ENCODE data around the gene TMA7B. TPM values are rescaled to one million over a fixed set of nuclear protein-coding genes. Genes with fewer than 3 reads are reported as not detected.
A peak's percentile ranks its signal among the peaks of the same experiment; 100 is the strongest.

The TMA7B gene
- total RNA-seq, 8 experiments from 2014 or later: 0.14 to 0.31 (median 0.28) TPM; not detected in 5

- H3K4me3 ChIP-seq: no peak overlapping the region
- peaks cover 19 to 28% of the 10 kb centered on the region in 2 donors for H3K4me1 ChIP-seq (replicated peaks in 1 of 2)
- in situ Hi-C loops (cut with MboI; ENCODE audit: low pct_unique_long_range_greater_than_20kb in 2 of 9, low sequenced_read_pairs in 9 of 9, unreplicated experiment in 9 of 9): no loop called here
- H3K27ac ChIP-seq: no peak overlapping the region
- WGBS, 10 experiments: 43 to 94% (median 83%) methylated on average over 2 to 3 of the region's 3 CpGs; no CpG with 5 or more reads in 2 of the 10 experiments
- no peak for ATAC-seq (replicated peaks in 6 of 8)
Observed at GRCh38 chr22:39937906-39938305, 22.3 kb upstream of the TMA7B start.

GRCh38 chr22:39938509-39939111, 21.6 kb upstream of the TMA7B start:
- ATAC-seq (replicated peaks in 6 of 8): peak in 5 of 8 experiments; percentile 67 to 92 (median 78)
- peaks cover 23 to 33% of the 10 kb centered on the region in 2 donors for H3K4me1 ChIP-seq (replicated peaks in 1 of 2)
- H3K27ac ChIP-seq: peak overlapping the region in 1 of 2 donors; percentile 48
- no peak overlapping the region for H3K4me3 ChIP-seq
- in situ Hi-C loops (cut with MboI; ENCODE audit: low pct_unique_long_range_greater_than_20kb in 2 of 9, low sequenced_read_pairs in 9 of 9, unreplicated experiment in 9 of 9): no loop called here
- WGBS, 10 experiments: 25 to 83% (median 53%) methylated on average over 2 to 8 of the region's 14 CpGs; no CpG with 5 or more reads in 3 of the 10 experiments

GRCh38 chr22:39939830-39940229, 20.4 kb upstream of the TMA7B start:
- in situ Hi-C loops (cut with MboI; ENCODE audit: low pct_unique_long_range_greater_than_20kb in 2 of 9, low sequenced_read_pairs in 9 of 9, unreplicated experiment in 9 of 9): no loop called here
- no peak for ATAC-seq (replicated peaks in 6 of 8)
- peaks cover 29 to 41% of the 10 kb centered on the region in 2 donors for H3K4me1 ChIP-seq (replicated peaks in 1 of 2)
- H3K27ac ChIP-seq: no peak overlapping the region
- 70 to 100% (median 90%) methylated on average over 1 to 3 of the region's 3 CpGs; no CpG with 5 or more reads in 3 of the 10 experiments for WGBS, 10 experiments
- no peak overlapping the region for H3K4me3 ChIP-seq

- H3K27ac ChIP-seq: no peak overlapping the region
- H3K4me3 ChIP-seq: no peak overlapping the region
- peak in 1 of 8 experiments; percentile 19 for ATAC-seq (replicated peaks in 6 of 8)
- 28 to 80% (median 47%) methylated on average over 1 to 8 of the region's 9 CpGs for WGBS, 10 experiments
- in situ Hi-C loops (cut with MboI; ENCODE audit: low pct_unique_long_range_greater_than_20kb in 2 of 9, low sequenced_read_pairs in 9 of 9, unreplicated experiment in 9 of 9): no loop called here
- peaks cover 21 to 37% of the 10 kb centered on the region in 2 donors for H3K4me1 ChIP-seq (replicated peaks in 1 of 2)
Observed at GRCh38 chr22:39940757-39941305, 19.4 kb upstream of the TMA7B start.

GRCh38 chr22:39941601-39942000, 18.6 kb upstream of the TMA7B start:
- in situ Hi-C loops (cut with MboI; ENCODE audit: low pct_unique_long_range_greater_than_20kb in 2 of 9, low sequenced_read_pairs in 9 of 9, unreplicated experiment in 9 of 9): no loop called here
- H3K4me1 ChIP-seq (replicated peaks in 1 of 2): peaks cover 24 to 34% of the 10 kb centered on the region in 2 donors
- ATAC-seq (replicated peaks in 6 of 8): no peak
- H3K4me3 ChIP-seq: no peak overlapping the region
- WGBS, 10 experiments: 63 to 100% (median 90%) methylated on average over 1 to 2 of the region's 2 CpGs; no CpG with 5 or more reads in 5 of the 10 experiments
- H3K27ac ChIP-seq: no peak overlapping the region

- no peak for ATAC-seq (replicated peaks in 6 of 8)
- WGBS, 10 experiments: 38 to 100% (median 84%) methylated on average over 2 to 7 of the region's 8 CpGs
Observed at GRCh38 chr22:39942439-39943230, 17.6 kb upstream of the TMA7B start.

GRCh38 chr22:39943337-39943736, 16.9 kb upstream of the TMA7B start:
- peak in 5 of 8 experiments; percentile 63 to 79 (median 66) for ATAC-seq (replicated peaks in 6 of 8)
- Histone ChIP-seq H3K4me3 (no peak overlapping the region), H3K27ac (no peak overlapping the region), H3K4me1 (replicated peaks in 1 of 2) (peaks cover 23 to 32% of the 10 kb centered on the region in 2 donors)
- 20 to 95% (median 69%) methylated on average over 1 to 4 of the region's 5 CpGs; no CpG with 5 or more reads in 4 of the 10 experiments for whole genome bisulfite sequencing, 10 experiments
- in situ Hi-C loops (cut with MboI; ENCODE audit: low pct_unique_long_range_greater_than_20kb in 2 of 9, low sequenced_read_pairs in 9 of 9, unreplicated experiment in 9 of 9): no loop called here

More at GRCh38 chr22:39942439-39943230, 17.6 kb upstream of the TMA7B start:
- Histone ChIP-seq H3K27ac (no peak overlapping the region), H3K4me3 (no peak overlapping the region), H3K4me1 (replicated peaks in 1 of 2) (peaks cover 24 to 34% of the 10 kb centered on the region in 2 donors)
- in situ Hi-C loops (cut with MboI; ENCODE audit: low pct_unique_long_range_greater_than_20kb in 2 of 9, low sequenced_read_pairs in 9 of 9, unreplicated experiment in 9 of 9): no loop called here

- Histone ChIP-seq H3K27ac (no peak overlapping the region), H3K4me1 (replicated peaks in 1 of 2) (peaks cover 14 to 23% of the 10 kb centered on the region in 2 donors), H3K4me3 (no peak overlapping the region)
- peak in 4 of 8 experiments; percentile 30 to 89 (median 50) for ATAC-seq (replicated peaks in 6 of 8)
- in situ Hi-C loops (cut with MboI; ENCODE audit: low pct_unique_long_range_greater_than_20kb in 2 of 9, low sequenced_read_pairs in 9 of 9, unreplicated experiment in 9 of 9): no loop called here
- 0 to 95% (median 58%) methylated on average over 1 to 11 of the region's 11 CpGs for WGBS, 10 experiments
Observed at GRCh38 chr22:39943953-39944872, 16.0 kb upstream of the TMA7B start.

GRCh38 chr22:39946126-39946502, 14.1 kb upstream of the TMA7B start:
- WGBS, 10 experiments: 57 to 100% (median 92%) methylated on average over 1 to 4 of the region's 4 CpGs
- H3K27ac ChIP-seq: no peak overlapping the region
- in situ Hi-C loops (cut with MboI; ENCODE audit: low pct_unique_long_range_greater_than_20kb in 2 of 9, low sequenced_read_pairs in 9 of 9, unreplicated experiment in 9 of 9): no loop called here
- H3K4me3 ChIP-seq: no peak overlapping the region
- ATAC-seq (replicated peaks in 6 of 8): no peak
- H3K4me1 ChIP-seq (replicated peaks in 1 of 2): peaks cover 28 to 30% of the 10 kb centered on the region in 2 donors

- no peak for ATAC-seq (replicated peaks in 6 of 8)
- no peak overlapping the region for H3K27ac ChIP-seq
- 22 to 86% (median 71%) methylated on average over 1 to 5 of the region's 8 CpGs; no CpG with 5 or more reads in 1 of the 10 experiments for WGBS, 10 experiments
- H3K4me3 ChIP-seq: no peak overlapping the region
- in situ Hi-C loops (cut with MboI; ENCODE audit: low pct_unique_long_range_greater_than_20kb in 2 of 9, low sequenced_read_pairs in 9 of 9, unreplicated experiment in 9 of 9): no loop called here
- H3K4me1 ChIP-seq (replicated peaks in 1 of 2): peaks cover 28 to 29% of the 10 kb centered on the region in 2 donors
Observed at GRCh38 chr22:39946503-39947219, 13.5 kb upstream of the TMA7B start.

- ATAC-seq (replicated peaks in 6 of 8): no peak
- WGBS, 10 experiments: 26 to 93% (median 79%) methylated on average over 3 to 6 of the region's 8 CpGs; no CpG with 5 or more reads in 3 of the 10 experiments
- no peak overlapping the region for H3K4me3 ChIP-seq
- in situ Hi-C loops (cut with MboI; ENCODE audit: low pct_unique_long_range_greater_than_20kb in 2 of 9, low sequenced_read_pairs in 9 of 9, unreplicated experiment in 9 of 9): no loop called here
- H3K27ac ChIP-seq: no peak overlapping the region
- peaks cover 28 to 29% of the 10 kb centered on the region in 2 donors for H3K4me1 ChIP-seq (replicated peaks in 1 of 2)
Observed at GRCh38 chr22:39947220-39948216, 12.7 kb upstream of the TMA7B start.

All from motor neuron (in vitro differentiated cells).